ENCODE data around the gene CASP8.

The CASP8 gene

DNA sequence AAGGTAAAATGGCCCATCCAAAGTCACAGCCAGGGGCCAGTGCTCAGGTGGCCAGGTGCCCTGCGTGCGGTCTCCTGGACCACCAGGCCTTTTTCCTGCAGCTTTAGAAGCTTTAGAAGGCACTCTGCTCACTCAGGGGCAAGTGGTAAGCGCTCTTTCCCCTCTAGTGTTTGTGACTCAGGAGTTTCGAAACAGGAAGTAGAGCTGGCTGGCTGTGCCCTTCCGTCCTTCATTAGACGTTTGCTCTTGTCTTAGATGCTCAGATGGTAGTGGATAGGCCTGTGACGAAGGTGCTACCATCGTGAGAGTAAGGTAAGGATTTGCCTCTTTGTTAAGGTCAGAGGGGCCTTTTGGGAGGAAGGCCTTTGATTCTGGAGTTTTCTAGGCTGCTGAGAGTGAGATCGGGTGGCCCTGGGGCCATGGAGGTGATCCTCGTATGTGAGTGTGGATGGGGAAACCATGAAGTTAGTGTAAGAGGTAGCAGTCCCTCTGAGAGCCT is at the start of gene CASP8:
Gene CASP8 (plus strand): TSS at position 235 of the 499 bp plus-strand sequence. CDS start 5,951 bp downstream, outside the sequence.
- Mint-ChIP-seq H3K27ac (peak within 1 kb of the TSS; percentile 99), H3K9me3 (no peaks in the 10 kb centered on the region), H3K27me3 (ENCODE audit: low read depth) (no peaks in the 10 kb centered on the region), H3K4me1 (ENCODE audit: low read depth) (peaks cover 56% of the 10 kb centered on the region), H3K36me3 (ENCODE audit: low read depth) (peaks cover 28% of the 10 kb centered on the region), H3K4me3 (peak within 1 kb of the TSS; percentile 100)
- peak; percentile 67 for DNase-seq (ENCODE audit: low spot score)

DNA sequence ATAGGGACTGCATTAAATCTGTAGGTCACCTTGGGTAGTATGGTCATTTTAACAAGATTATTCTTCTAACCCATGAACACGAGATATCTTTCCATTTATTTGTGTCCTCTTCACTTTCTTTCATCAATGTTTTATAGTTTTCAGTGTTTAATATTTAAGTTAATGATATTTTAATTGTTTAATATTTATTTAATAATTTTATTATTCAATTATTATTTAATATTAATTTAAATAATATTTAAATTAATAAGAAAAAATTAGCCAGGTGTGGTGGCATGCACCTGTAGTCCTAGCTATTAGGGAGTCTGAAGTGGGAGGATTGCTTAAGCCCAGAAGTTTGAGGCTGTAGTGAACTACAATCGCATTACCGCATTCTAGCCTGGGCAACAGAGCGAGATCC is 44.4 kb upstream of the CASP8 start:
- no peak overlapping the region for H3K27ac Mint-ChIP-seq
- peaks cover 21% of the 10 kb centered on the region for H3K4me1 Mint-ChIP-seq (ENCODE audit: low read depth)
- no peak for DNase-seq (ENCODE audit: low spot score)
- H3K4me3 Mint-ChIP-seq = no peak overlapping the region
- no peaks in the 10 kb centered on the region for H3K27me3 Mint-ChIP-seq (ENCODE audit: low read depth)
- no peaks in the 10 kb centered on the region for H3K9me3 Mint-ChIP-seq
- H3K36me3 Mint-ChIP-seq (ENCODE audit: low read depth) = peaks cover 40% of the 10 kb centered on the region

DNA sequence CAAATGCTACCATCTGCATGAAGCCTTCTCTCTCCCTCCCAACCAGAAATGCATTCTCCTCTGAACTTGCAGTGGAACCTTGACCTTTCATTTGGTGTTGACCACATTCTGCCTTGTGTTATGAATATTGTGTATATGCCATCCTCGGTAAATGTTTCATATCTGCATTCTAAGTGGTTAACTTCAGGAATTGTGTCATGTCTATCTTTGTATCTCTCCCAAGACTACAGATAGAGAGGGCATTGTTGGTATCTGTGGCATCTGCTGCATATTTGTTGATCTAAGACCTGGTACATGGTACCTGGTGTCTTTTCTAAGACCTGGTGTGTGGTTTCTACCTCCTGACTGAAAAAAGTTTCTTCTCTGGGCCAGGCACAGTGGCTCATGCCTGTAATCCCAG is 43.4 kb upstream of the CASP8 start:
- DNase-seq (ENCODE audit: low spot score) = no peak
- peaks cover 15% of the 10 kb centered on the region for H3K4me1 Mint-ChIP-seq (ENCODE audit: low read depth)
- H3K27me3 Mint-ChIP-seq (ENCODE audit: low read depth) = no peaks in the 10 kb centered on the region
- H3K4me3 Mint-ChIP-seq = no peak overlapping the region
- H3K27ac Mint-ChIP-seq = no peak overlapping the region
- no peaks in the 10 kb centered on the region for H3K9me3 Mint-ChIP-seq
- H3K36me3 Mint-ChIP-seq (ENCODE audit: low read depth) = peaks cover 39% of the 10 kb centered on the region

DNA sequence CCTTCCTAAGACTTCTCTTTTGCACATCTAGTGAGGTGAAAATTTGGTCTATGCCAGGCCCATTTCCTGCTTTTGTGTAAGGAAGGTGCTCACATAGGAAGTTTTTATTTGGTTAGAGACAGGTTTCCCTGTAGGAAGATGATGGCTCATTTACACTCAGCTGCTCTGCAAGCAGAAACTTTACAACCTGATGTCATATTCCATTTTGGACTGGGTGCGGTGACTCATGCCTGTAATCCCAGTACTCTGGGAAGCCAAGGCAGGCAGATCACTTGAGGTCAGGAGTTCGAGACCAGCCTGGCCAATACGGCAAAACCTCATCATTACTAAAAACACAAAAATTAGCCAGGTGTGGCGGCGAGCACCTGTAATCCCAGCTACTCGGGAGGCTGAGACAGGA is 41.6 kb upstream of the CASP8 start:
- no peak overlapping the region for H3K4me3 Mint-ChIP-seq
- H3K9me3 Mint-ChIP-seq = no peaks in the 10 kb centered on the region
- no peak overlapping the region for H3K27ac Mint-ChIP-seq
- peaks cover 45% of the 10 kb centered on the region for H3K36me3 Mint-ChIP-seq (ENCODE audit: low read depth)
- DNase-seq (ENCODE audit: low spot score) = no peak
- peaks cover 24% of the 10 kb centered on the region for H3K4me1 Mint-ChIP-seq (ENCODE audit: low read depth)
- no peaks in the 10 kb centered on the region for H3K27me3 Mint-ChIP-seq (ENCODE audit: low read depth)

DNA sequence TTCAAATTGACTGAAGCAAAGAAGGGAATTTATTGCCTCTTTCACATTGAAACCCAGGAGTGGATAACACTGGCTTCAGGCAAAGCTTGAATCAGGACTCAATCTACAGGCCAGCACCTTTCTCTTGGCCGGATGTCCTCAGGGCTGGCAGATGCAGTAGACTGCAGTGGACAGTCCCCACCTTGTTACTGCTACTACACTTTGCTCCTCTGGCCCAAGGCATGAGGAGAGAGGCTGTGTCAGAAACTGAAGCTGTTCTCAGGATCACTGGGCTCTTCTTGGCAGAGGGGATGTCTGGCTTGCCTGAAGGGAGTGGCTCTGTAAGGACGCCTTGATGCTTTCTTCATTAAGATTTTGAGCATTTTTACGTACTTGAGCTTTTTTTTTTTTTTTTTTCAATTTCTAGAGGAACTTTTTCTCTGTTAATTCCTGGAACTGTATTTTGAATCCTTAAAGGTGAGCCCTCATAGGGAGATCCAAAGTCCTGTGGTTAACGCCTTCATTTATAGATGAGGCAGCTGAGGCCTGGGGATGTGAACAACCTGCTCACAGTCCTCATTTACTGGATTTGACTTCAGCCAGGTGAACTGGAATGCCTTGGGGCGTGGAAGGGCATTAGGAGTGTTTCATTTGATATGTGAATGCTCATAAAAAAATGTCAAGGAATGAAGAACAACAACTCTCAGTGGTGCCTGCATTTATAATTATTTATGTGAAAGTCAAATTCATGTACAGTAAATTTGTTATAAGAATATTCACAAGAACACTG is 40.8 kb upstream of the CASP8 start:
- Mint-ChIP-seq H3K9me3 (no peaks in the 10 kb centered on the region), H3K4me3 (no peak overlapping the region), H3K27ac (no peak overlapping the region), H3K27me3 (ENCODE audit: low read depth) (no peaks in the 10 kb centered on the region), H3K4me1 (ENCODE audit: low read depth) (peaks cover 24% of the 10 kb centered on the region), H3K36me3 (ENCODE audit: low read depth) (peaks cover 45% of the 10 kb centered on the region)
- DNase-seq (ENCODE audit: low spot score) = no peak

DNA sequence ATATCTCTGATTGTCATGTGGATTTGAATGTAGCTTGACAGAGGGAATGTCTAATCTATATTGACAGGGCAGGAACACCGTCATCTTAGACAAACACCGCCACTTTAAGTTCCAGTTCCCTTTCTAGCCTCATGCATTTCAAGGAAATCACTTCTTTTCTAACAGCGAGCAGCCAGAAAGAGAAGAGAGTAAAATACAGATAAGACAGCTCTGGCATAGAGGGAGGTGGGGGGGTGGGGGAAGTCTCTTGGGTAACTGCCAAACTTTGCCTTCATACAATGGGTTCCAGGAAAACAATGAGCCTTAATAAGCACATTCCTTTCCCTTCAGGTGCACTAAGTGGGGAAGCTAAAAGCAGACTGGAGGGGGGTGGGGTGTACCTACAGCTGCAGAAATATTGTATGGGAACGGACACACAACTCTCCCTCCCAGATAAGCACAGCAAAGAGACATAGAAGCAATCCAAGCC is 40.2 kb upstream of the CASP8 start:
- H3K36me3 Mint-ChIP-seq (ENCODE audit: low read depth) = peaks cover 47% of the 10 kb centered on the region
- no peaks in the 10 kb centered on the region for H3K27me3 Mint-ChIP-seq (ENCODE audit: low read depth)
- H3K4me1 Mint-ChIP-seq (ENCODE audit: low read depth) = peaks cover 28% of the 10 kb centered on the region
- H3K4me3 Mint-ChIP-seq = no peak overlapping the region
- H3K9me3 Mint-ChIP-seq = no peaks in the 10 kb centered on the region
- no peak for DNase-seq (ENCODE audit: low spot score)
- no peak overlapping the region for H3K27ac Mint-ChIP-seq

DNA sequence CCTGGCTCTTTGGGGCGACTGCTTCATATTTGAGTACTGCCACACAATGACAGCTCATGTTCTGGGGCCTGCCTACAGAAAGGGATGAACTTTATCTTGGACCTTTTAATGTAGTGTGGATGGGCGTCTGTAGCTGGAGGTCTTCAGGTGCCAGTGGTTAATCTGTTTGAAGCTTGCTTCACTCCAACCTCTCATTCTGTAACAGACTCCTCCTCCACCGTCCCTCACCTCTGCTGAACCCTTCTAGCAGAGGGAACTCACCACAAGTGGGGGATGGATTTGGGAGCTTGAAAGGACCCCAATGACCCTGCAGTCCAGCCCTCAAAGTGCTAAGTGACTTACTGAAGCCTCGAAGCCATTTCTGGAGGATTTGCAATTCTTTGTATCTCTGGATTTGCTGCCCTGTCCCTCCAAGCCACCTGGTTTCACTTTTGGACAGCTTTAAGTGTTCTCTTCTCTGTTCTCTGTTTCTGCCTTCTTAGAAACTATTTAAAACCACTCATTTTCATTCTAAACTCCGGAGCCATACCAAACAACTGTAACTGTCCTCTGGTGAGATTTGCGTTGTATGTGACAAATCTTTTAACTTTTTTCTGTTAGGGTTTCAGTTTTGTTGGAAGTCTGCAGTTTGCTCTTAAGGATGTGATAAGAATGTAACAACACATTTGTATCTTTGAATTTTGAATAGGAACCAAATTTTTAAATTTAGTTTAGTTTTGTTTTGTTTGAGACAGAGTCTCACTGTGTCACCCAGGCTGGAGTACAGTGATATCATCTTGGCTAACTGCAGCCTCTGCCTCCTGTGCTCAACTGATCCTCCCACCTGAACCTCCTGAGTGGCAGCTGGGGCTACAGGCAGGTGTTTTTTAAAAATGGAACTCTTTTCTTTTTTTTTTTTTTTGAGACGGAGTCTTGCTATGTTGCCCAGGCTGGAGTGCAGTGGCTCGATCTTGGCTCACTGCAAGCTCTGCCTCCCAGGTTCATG is 37.0 kb upstream of the CASP8 start:
- Mint-ChIP-seq H3K4me1 (ENCODE audit: low read depth) (peaks cover 28% of the 10 kb centered on the region), H3K27ac (peak overlapping the region; percentile 69), H3K4me3 (peak overlapping the region; percentile 41), H3K36me3 (ENCODE audit: low read depth) (peaks cover 31% of the 10 kb centered on the region), H3K27me3 (ENCODE audit: low read depth) (no peaks in the 10 kb centered on the region), H3K9me3 (no peaks in the 10 kb centered on the region)
- no peak for DNase-seq (ENCODE audit: low spot score)

DNA sequence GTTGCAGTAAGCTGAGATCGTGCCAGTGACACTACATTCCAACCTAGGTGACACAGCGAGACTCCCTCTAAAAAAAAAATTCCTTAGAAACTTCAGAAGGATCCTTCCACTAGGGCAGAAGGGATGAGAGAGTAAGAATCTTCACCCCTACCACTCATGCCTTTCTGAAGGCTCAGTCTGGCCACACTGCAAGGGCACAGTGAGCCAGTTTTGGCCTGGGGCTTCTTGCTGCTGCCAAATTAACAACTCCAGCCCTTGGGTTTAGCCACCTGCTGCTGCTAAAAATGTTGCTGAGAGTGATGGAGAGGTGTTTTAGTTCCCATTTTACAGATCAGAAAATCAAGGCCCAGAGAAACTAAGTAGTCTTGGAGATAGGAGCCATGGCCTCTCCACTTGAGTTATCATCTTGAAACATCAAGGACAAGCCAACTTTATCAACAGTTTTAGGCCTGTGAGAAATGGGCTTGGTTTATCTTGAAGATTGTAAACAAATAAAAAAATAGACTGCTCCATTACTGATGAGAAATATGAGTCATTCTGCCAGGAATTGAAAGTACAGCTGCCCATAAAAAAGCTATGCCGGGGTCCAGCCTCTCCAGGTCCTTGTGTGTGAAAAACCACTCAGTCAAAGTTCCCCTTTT is 31.9 kb upstream of the CASP8 start:
- peaks cover 6% of the 10 kb centered on the region for H3K36me3 Mint-ChIP-seq (ENCODE audit: low read depth)
- H3K27me3 Mint-ChIP-seq (ENCODE audit: low read depth) = no peaks in the 10 kb centered on the region
- H3K4me1 Mint-ChIP-seq (ENCODE audit: low read depth) = peaks cover 44% of the 10 kb centered on the region
- peak overlapping the region; percentile 85 for H3K27ac Mint-ChIP-seq
- no peak for DNase-seq (ENCODE audit: low spot score)
- H3K4me3 Mint-ChIP-seq = peak overlapping the region; percentile 70
- H3K9me3 Mint-ChIP-seq = no peaks in the 10 kb centered on the region

DNA sequence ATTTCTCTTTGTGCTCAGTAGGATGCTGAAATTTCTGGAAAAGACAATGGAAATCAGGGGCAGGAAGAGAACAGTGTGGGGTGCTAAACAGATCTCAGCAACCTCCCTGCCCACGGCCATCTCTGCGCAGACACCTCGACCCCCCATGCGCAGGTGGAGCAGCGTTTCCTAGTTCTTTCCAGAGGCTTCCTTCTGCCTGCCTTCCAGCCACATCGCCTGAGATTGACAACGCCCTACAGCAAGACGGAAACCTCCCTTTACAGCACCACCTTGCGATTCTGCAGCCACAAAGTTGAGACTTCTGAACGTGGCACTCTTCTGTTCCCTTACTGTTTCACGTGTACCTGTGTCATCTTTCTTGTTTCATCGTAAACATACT is 31.4 kb upstream of the CASP8 start:
- Mint-ChIP-seq H3K4me1 (ENCODE audit: low read depth) (peaks cover 41% of the 10 kb centered on the region), H3K36me3 (ENCODE audit: low read depth) (peaks cover 9% of the 10 kb centered on the region), H3K27ac (peak overlapping the region; percentile 85), H3K9me3 (no peaks in the 10 kb centered on the region), H3K27me3 (ENCODE audit: low read depth) (no peaks in the 10 kb centered on the region), H3K4me3 (peak overlapping the region; percentile 70)
- no peak for DNase-seq (ENCODE audit: low spot score)

DNA sequence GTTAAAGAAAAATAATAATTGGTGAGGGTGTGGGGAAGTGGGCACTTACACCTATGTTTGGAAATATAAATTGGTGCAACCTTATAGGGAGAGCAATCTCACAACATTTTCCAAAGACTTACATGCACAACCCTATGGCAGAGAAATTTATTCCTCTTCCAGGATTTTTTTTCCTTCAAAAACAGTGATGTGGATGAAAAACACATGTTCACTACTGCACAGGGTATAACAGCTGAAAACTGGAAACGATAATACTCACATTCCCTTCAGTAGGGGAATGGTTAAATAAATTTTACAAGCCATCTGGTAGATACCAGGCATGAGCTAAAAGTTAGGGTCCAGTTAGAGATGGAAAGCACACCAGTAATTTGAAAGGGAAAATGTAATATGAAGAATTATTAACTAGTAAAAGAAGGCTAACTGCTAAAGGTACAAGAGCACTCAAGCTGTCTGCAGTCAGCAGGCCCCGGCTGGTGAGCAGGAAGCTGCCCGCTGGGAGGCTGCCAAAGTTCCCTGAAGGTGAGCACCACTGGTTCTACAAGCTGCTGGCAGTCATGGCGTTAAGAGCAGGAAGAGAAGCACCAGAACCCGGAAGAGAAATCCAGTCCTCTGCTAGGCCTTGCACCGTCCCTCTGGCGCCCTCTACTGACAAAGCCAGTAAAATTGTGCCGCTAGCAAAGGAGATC is 28.4 kb upstream of the CASP8 start:
- H3K27me3 Mint-ChIP-seq (ENCODE audit: low read depth) = no peaks in the 10 kb centered on the region
- H3K9me3 Mint-ChIP-seq = no peaks in the 10 kb centered on the region
- peaks cover 27% of the 10 kb centered on the region for H3K36me3 Mint-ChIP-seq (ENCODE audit: low read depth)
- H3K4me3 Mint-ChIP-seq = peak overlapping the region; percentile 91
- peak; percentile 88 for DNase-seq (ENCODE audit: low spot score)
- H3K27ac Mint-ChIP-seq = peak overlapping the region; percentile 74
- peaks cover 49% of the 10 kb centered on the region for H3K4me1 Mint-ChIP-seq (ENCODE audit: low read depth)

DNA sequence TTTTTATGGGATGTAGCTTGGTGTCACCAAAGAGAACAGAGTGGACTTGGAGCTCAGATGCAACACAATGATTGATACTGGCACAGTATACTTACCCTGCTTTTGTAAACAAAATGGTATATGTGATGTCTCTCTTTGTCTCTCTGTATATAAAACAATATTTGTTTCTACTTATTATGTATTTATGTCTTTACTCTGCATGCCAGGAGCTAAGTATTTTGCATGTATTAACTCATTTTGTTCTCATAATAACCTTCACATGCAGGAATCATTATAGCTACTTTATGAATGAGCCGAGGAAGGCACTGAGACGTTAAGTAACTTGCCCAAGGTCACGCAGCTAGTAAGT is 27.9 kb upstream of the CASP8 start:
- DNase-seq (ENCODE audit: low spot score) = no peak
- H3K27ac Mint-ChIP-seq = peak overlapping the region; percentile 74
- no peaks in the 10 kb centered on the region for H3K27me3 Mint-ChIP-seq (ENCODE audit: low read depth)
- H3K4me1 Mint-ChIP-seq (ENCODE audit: low read depth) = peaks cover 53% of the 10 kb centered on the region
- H3K4me3 Mint-ChIP-seq = peak overlapping the region; percentile 91
- H3K9me3 Mint-ChIP-seq = no peaks in the 10 kb centered on the region
- peaks cover 27% of the 10 kb centered on the region for H3K36me3 Mint-ChIP-seq (ENCODE audit: low read depth)

DNA sequence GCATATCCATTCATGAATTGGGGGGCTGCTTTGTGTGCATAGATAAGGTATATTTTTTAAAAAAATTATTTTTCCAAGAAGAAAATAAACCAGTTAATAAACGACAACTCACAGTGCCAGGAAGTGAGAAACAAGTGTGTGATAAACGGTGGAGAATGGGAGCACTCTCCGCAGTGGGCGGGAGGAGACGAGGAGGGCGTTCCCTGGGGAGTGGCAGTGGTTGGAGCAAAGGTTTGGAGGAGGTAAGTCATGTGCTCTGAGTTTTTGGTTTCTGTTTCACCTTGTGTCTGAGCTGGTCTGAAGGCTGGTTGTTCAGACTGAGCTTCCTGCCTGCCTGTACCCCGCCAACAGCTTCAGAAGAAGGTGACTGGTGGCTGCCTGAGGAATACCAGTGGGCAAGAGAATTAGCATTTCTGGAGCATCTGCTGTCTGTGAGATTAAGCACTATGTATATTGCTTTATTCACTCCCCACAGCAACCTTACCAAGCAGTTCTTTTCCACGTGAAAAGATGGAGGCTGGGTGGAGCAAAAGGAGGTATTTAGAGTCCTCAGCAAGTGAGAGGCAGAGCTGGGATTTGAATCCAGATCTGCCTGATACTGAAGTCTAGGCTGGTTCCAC is 27.0 kb upstream of the CASP8 start:
- Mint-ChIP-seq H3K27me3 (ENCODE audit: low read depth) (no peaks in the 10 kb centered on the region), H3K4me1 (ENCODE audit: low read depth) (peaks cover 55% of the 10 kb centered on the region), H3K27ac (peak overlapping the region; percentile 96), H3K9me3 (no peaks in the 10 kb centered on the region), H3K36me3 (ENCODE audit: low read depth) (peaks cover 33% of the 10 kb centered on the region), H3K4me3 (peak overlapping the region; percentile 91)
- peak; percentile 88 for DNase-seq (ENCODE audit: low spot score)
